KOPT-K1 (cell line): ENCODE results near the gene RNF157.
A peak's percentile ranks its signal among the peaks of the same experiment; 100 is the strongest.
"Not testable (repeated sequence)": the region's sequence is repeated elsewhere in the genome, so short reads cannot be mapped to it uniquely, and the experiment has no call there.

ENCODE experiments used
- H3K27ac ChIP-seq: fragments of 200-600 bp; sonication (generic); 2 replicates; pipeline ENCODE4 v1.5.1; 2016; ENCODE audit warnings: antibody characterized with exemption, mild to moderate bottlenecking, low read depth, low read length; ENCODE audit not compliant: poor library complexity, severe bottlenecking
- H3K36me3 ChIP-seq: fragments of 200-600 bp; sonication (generic); 2 replicates; pipeline ENCODE4 v1.5.1; 2017; ENCODE audit warnings: antibody characterized with exemption, mild to moderate bottlenecking, low read length, moderate library complexity; ENCODE audit not compliant: insufficient read depth
- H3K9me3 ChIP-seq: fragments of 200-600 bp; sonication (generic); 2 replicates; pipeline ENCODE4 v1.5.1; 2017; ENCODE audit warnings: antibody characterized with exemption, low read length, mild to moderate bottlenecking; ENCODE audit not compliant: insufficient read depth, poor library complexity, severe bottlenecking

Gene RNF157

DNA sequence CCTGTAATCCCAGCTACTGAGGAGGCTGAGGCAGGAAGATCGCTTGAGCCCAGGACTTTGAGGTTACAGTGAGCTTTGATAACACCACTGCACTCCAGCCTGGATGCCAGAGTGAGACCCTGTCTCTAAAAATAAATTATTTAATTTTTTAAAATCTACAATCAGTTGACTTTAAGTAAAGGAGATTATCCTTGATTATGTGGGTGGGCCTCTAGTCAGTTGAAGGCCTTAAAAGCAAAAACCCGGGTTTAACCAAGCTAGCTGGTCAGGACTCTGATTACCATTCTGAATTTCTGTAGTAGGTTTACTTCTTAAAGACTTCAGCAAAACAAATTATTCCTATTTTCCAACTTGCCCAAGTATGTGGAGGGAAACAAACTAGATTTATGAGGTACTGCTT, 4.4 kb downstream of the RNF157 start:
- Histone ChIP-seq H3K27ac (no peak overlapping the region), H3K36me3 (no peaks in the 10 kb centered on the region)

DNA sequence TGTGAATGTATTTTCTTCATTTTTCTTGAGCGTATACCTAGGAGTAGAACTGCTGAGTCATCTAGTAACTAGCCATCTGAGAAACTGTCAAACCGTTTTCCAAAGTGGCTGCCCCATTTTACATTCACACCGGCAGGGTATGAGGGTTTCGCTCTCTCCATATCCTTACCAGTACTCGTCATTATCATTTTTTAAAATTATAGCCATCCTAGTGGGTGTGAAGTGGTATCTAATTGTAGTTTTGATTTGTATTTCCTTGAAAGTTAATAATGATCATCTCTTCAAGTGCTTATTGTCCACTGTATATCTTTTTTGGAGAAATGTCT, 6.0 kb downstream of the RNF157 start:
- H3K9me3 ChIP-seq: no peaks in the 10 kb centered on the region
- H3K27ac ChIP-seq: no peak overlapping the region
- H3K36me3 ChIP-seq: no peaks in the 10 kb centered on the region

More for the DNA sequence above, 4.4 kb downstream of the RNF157 start:
- H3K9me3 ChIP-seq: no peaks in the 10 kb centered on the region

DNA sequence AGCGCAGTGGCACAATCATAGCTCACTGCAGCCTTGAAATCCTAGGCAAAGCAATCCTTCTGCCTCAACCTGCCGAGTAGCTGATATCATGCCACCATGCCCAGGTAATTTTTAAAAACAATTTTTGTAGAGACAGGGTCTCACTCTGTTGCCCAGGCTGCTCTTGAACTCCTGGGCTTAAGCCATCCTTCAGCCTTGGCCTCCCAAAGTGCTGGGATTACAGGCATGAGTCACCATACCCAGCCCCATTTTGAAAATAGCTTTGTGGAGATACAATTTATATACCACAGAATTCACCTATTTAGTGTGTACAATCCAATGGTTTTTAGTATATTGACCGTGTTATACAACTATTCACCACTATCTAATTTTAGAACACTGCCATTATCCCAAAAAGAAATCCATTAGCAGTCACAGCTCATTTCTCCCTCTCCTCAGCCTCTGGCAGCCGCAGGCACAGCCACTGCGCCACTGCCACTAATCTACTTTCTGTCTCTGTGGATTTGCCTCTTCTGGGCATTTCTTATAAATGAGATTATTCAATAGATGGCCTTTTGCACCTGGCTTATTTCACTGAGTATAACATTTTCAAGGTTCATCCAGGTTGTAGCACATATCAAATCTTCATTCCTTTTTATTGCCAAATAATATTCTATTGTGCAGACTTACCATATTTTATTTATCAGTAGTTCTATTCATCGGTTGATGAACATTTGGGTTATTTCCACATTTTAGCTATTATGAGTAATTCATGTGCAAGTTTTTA, 6.5 kb downstream of the RNF157 start:
- Histone ChIP-seq H3K9me3 (no peaks in the 10 kb centered on the region), H3K27ac (no peak overlapping the region), H3K36me3 (no peaks in the 10 kb centered on the region)

DNA sequence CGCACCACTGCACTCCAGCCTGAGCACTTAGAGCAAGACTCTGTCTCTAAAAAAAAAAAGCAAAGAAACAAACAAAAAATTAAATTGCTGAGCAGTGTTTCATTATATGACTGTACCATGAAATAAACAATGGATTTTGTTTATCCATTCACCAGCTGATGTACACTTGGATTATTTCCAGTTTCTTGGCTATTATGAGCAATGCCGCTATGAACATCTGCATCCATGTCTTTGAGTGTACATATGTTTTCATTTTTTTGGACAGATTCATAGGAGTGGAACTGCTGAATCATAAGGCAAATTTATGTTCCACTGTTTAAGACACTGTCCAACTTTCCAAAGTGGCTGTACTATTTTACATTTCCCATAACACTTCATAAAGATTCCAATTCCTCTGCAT, 8.0 kb downstream of the RNF157 start:
- Histone ChIP-seq H3K27ac (no peak overlapping the region), H3K9me3 (no peaks in the 10 kb centered on the region), H3K36me3 (no peaks in the 10 kb centered on the region)

DNA sequence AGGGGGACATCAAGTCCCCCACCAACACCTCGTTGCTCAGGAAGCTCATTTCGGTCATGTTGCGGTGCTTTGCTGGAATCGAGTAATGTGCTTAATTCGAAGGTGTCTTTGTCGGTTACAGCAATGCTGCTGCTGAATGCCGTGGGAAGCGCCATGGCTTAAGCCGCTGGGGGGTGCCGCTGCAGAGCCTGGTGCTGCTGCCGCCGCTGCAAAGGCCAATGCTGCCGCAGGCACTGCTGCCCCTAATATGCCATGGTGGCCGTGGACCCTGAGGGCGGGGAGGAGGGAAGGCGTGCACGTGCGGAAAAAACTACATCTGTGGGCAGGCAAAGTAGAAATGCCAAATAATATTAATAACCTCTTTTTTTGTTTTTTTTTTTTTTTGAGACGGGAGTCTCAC, 13.5 kb downstream of the RNF157 start:
- H3K9me3 ChIP-seq, H3K27ac ChIP-seq, H3K36me3 ChIP-seq: not testable (repeated sequence)

DNA sequence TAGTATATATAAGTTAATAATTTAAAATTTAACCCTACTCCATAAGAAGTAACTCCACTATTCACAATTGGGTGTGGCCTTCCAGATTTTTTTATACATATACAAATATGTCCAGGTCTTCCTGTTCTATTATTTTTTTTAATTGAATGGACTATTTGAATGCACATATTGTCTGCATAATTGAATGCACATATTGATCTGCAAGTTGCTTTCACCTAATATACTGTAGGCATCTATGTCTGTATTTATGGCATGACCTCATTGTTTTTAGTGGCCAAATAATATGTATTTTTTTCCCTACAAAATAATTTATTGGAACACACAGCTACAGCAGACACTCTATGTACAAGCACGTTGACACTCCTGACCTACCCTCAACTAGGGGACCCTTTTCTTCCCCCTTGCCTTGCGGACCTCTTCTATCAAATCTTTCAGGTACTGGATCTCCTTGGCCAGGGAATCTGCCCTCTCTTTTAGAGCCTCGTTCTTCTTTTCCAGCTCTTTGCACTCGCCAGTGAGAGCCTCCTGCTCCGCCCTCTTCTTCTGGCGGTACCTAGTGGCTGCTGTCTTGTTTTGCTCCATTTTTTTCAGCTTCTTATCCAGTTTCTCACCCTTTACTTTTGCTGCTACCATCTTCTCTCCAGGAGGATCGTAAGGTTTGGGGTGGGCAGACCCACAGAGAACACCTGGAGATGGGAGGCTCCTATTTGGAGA, 14.8 kb downstream of the RNF157 start:
- H3K9me3 ChIP-seq, H3K27ac ChIP-seq, H3K36me3 ChIP-seq: not testable (repeated sequence)

DNA sequence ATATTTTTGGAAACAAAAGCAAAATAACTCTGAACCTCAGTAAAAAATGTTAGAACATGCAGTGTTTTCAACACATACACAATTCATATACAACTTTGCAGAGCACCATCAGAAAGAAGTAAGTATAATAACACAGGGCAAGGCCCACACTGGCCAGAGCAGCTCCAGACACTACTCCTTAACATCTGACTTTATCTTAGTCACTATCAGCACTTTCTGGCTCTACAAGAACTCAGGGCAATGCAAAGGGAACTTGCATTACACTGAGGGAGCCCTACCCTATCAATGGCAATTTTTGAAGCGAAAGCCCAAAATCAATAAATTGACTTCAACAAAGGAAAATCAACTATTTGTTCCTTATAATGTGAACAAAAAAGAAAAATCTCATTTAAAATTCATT, 16.5 kb downstream of the RNF157 start:
- no peaks in the 10 kb centered on the region for H3K36me3 ChIP-seq
- H3K9me3 ChIP-seq: no peaks in the 10 kb centered on the region
- no peak overlapping the region for H3K27ac ChIP-seq

DNA sequence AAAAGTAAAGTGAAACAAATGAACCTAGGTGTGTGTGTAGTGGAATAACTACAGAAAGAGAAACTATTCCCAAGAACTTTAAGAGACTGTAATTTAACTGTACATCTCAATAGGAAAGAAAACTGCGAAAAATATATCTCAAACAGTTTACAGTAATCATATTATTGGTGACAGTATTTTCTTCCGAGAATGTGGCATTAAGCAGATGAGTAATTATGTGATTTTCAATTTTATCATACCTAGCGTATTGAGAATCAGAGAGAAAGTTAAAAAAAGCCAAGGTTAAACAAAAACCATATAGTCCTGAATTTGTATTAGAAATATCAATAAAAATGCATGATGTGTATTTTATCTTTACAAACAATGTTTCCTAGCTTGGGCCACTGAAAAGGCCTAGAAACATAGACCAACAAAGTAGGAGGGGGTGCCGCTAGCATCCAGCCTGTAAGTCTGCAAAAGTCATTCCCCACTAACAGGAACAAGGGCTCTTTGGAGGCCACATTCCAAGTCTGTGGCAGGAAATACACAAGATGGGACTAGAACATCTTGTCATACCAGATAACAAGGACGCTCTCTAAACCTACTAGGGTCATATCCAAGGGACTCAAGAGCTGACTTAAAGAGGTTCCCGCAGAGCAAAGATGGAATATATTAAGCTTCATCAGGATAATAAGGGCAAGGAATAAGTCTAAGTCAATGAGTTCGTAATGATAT, 20.5 kb downstream of the RNF157 start:
- Histone ChIP-seq H3K36me3 (no peaks in the 10 kb centered on the region), H3K27ac (no peak overlapping the region), H3K9me3 (no peaks in the 10 kb centered on the region)

DNA sequence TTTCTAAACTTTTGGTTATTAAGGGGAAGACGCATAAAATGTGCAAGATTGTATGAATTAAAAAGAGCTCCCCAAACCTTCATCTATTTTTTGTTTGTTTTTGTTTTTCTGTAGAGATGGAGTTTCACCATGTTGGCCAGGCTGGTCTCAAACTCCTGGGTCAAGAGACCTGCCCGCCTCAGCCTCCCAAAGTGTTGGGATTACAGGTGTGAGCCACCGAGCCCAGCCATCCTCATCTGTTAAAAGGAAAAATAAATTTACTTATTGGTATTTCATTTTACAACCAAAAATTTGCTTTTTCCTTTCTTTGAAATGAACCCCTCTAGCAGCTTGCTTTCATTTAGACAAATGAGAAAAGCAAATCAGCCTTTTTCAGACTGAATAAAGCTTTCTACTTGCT, 23.2 kb downstream of the RNF157 start:
- H3K9me3 ChIP-seq: no peaks in the 10 kb centered on the region
- H3K36me3 ChIP-seq: no peaks in the 10 kb centered on the region
- H3K27ac ChIP-seq: no peak overlapping the region

DNA sequence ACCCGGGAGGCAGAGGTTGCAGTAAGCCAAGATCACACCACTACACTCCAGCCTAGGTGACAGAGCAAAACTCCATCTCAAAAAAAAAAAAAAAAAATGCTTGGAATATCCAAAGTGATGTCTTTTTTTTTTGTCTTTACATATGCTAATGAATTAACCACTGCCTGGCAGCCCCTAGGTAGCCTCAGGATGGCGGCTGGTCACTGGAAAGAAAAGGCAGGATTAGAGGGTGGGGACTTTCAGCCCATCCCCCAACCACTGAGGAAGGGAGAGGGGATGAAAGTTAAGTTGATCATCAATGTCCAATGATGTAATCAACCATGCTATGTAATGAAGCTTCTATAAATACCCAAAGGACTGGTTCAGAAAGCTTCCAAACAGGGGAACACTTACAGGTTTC, 26.8 kb downstream of the RNF157 start:
- Histone ChIP-seq H3K27ac (no peak overlapping the region), H3K9me3 (no peaks in the 10 kb centered on the region), H3K36me3 (0 out of 2 replicates have a peak, but pooled peaks cover 7% of the 10 kb centered on the region)

DNA sequence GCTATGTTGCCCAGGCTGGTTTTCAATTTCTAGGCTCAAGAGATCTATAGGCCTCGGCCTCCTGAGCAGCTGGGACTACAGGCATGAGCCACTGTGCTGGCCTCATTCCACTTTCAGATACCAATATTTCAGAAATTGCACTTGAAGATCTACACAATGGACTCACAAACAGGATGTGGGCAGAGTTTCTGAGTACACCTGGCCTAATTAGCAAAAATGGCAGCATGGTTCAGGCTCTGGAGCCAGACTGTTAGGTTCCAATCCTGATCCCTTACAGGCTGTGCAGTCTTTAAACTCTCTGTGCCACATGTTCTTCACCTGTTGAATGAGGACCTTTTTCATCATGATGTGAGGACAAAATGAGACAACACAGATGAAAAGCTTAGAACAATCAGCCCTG, 32.2 kb downstream of the RNF157 start:
- 0 out of 2 replicates have a peak, but pooled peaks cover 7% of the 10 kb centered on the region for H3K36me3 ChIP-seq
- H3K27ac ChIP-seq: peak overlapping the region; percentile 56
- H3K9me3 ChIP-seq: no peaks in the 10 kb centered on the region

DNA sequence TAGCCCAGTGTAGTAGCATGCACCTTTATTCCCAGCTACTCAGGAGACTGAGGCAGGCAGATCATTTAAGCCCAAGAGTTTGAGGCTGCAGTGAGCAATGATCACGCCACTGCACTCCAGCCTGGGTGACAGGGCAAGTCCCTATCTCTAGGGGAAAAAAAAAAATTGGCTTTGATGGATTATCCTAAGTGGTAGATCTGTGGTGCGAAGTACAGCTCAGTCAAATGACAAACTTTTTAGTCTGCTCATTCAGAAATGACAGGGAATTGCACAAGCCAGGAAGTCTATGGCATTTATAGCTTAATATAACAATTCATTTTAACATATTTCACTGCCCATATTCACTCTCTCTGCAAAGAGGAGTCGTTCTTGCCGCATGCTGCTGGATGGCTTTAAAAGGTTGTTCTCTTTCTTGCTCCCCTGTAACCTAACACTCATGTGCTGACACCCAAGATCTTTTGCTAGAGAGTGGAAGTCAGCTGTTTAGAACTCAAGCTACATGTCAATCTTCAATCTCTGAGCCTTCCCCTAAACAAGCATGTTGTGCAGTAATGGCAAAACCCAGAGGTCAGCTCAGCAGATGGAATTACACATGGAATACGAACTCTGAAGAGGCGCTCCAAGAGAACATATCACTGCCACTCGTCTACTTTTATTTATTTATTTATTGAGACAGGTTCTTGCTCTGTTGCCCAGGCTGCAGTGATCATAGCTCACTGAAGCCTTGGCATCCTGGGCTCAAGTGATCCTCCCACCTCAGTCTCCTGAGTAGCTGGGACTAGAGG, 32.8 kb downstream of the RNF157 start:
- peak overlapping the region; percentile 56 for H3K27ac ChIP-seq
- H3K9me3 ChIP-seq: no peaks in the 10 kb centered on the region
- H3K36me3 ChIP-seq: 0 out of 2 replicates have a peak, but pooled peaks cover 7% of the 10 kb centered on the region

DNA sequence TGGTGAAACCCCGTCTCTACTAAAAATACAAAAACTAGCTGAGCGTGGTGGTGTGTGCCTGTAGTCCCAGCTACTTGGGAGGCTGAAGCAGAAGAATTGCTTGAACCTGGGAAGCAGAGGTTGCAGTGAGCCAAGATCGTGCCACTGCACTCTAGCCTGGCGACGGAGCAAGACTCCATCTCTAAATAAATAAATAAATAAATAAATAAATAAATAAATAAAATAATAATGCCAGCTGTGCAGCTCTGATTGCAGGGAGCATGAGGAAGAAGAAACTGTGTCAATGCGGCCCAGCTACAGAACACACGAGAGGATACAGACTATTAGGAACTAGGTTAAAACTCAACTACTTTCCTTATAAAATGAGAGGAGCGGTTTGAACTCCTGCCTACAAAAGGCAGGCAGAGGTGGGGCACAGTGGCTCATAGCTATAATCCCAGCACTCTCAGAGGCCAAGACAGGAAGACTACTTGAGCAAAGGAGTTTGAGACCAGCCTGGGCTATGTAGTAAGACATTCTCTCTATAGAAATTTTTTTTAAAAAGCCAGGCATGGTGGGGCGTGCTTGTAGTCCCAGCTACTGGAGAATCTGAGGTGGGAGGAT, 34.6 kb downstream of the RNF157 start:
- not testable (repeated sequence) for H3K36me3 ChIP-seq, H3K9me3 ChIP-seq, H3K27ac ChIP-seq

DNA sequence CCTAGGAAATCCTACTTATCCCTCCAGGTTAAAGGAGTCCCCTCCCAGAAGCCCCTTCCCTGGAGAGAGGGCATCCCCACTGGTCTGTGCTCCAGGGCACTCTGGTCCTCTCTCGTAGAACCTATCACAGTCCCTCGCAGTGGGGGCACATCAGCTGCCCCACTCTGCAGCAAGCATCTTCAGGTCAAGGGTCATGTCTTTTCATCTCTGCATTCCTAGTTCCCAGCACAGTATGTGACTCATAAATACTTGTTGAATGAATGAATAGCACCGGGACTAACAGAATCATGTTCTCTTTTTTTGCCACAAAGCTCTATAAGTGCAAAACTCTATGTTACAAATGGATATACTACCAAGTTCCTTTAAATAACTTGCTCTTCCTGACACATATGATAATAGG, 36.0 kb downstream of the RNF157 start:
- Histone ChIP-seq H3K36me3 (no peaks in the 10 kb centered on the region), H3K27ac (no peak overlapping the region), H3K9me3 (no peaks in the 10 kb centered on the region)

DNA sequence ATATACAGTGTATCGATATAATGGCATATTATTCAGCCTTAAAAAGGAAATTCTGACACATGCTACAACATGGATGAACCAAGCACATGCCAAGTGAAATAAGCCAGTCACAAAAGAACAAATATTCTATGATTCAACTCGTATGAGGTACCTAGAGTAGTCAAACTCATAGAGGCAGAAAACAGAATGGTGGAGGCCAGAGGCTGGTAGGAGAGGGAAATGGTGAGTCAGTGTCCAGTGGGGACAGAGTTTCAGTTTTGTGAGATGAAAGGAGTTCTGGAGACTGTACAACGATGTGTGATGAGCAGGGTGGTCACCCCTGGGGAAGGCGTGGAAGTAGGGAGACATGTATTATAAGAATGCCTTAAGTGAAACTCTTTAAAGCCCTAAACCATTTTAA, 39.9 kb downstream of the RNF157 start:
- H3K9me3 ChIP-seq: no peaks in the 10 kb centered on the region
- H3K27ac ChIP-seq: no peak overlapping the region
- no peaks in the 10 kb centered on the region for H3K36me3 ChIP-seq
